ENCODE results near the gene MRPL46.

Gene MRPL46

GRCh38 chr15:88497109-88497765 lies 30.0 kb upstream of the MRPL46 start:
- Histone ChIP-seq H3K27ac (peak overlapping the region; percentile 89), H3K9me3 (ENCODE audit: severe bottlenecking) (no peaks in the 10 kb centered on the region), H3K27me3 (ENCODE audit: insufficient read depth, low read depth, severe bottlenecking) (no peaks in the 10 kb centered on the region), H3K36me3 (no peaks in the 10 kb centered on the region), H3K4me3 (ENCODE audit: low read depth, low read length) (no peak overlapping the region)
- TF ChIP-seq CTCF (IDR thresholded peaks at IDR 0.05; ENCODE audit: low read depth, low read length), result no peak
- no peak for DNase-seq

GRCh38 chr15:88493844-88494243 lies 26.7 kb upstream of the MRPL46 start:
- H3K9me3 ChIP-seq (ENCODE audit: severe bottlenecking), result no peaks in the 10 kb centered on the region
- H3K36me3 ChIP-seq, result no peaks in the 10 kb centered on the region
- no peaks in the 10 kb centered on the region for H3K27me3 ChIP-seq (ENCODE audit: insufficient read depth, low read depth, severe bottlenecking)
- H3K27ac ChIP-seq, result peak overlapping the region; percentile 89
- H3K4me3 ChIP-seq (ENCODE audit: low read depth, low read length), result peak overlapping the region; percentile 3
- DNase-seq, result peak; percentile 96
- TF ChIP-seq CTCF (IDR thresholded peaks at IDR 0.05; ENCODE audit: low read depth, low read length), result no peak

GRCh38 chr15:88491158-88491557 lies 24.0 kb upstream of the MRPL46 start:
- TF ChIP-seq CTCF (IDR thresholded peaks at IDR 0.05; ENCODE audit: low read depth, low read length), result no peak
- Histone ChIP-seq H3K4me3 (ENCODE audit: low read depth, low read length) (no peak overlapping the region), H3K27me3 (ENCODE audit: insufficient read depth, low read depth, severe bottlenecking) (no peaks in the 10 kb centered on the region), H3K36me3 (no peaks in the 10 kb centered on the region), H3K9me3 (ENCODE audit: severe bottlenecking) (no peaks in the 10 kb centered on the region), H3K27ac (peak overlapping the region; percentile 89)
- no peak for DNase-seq

- TF ChIP-seq CTCF (IDR thresholded peaks at IDR 0.05; ENCODE audit: low read depth, low read length), result no peak
- Histone ChIP-seq H3K27me3 (ENCODE audit: insufficient read depth, low read depth, severe bottlenecking) (no peaks in the 10 kb centered on the region), H3K9me3 (ENCODE audit: severe bottlenecking) (no peaks in the 10 kb centered on the region), H3K4me3 (ENCODE audit: low read depth, low read length) (no peak overlapping the region), H3K27ac (no peak overlapping the region), H3K36me3 (no peaks in the 10 kb centered on the region)
- DNase-seq, result no peak
Observed at GRCh38 chr15:88490036-88490435, 22.8 kb upstream of the MRPL46 start.

GRCh38 chr15:88489321-88489720 lies 22.1 kb upstream of the MRPL46 start:
- no peak for DNase-seq
- Histone ChIP-seq H3K36me3 (no peaks in the 10 kb centered on the region), H3K27ac (peak overlapping the region; percentile 6; the same call in 1 of the 2 replicates), H3K27me3 (ENCODE audit: insufficient read depth, low read depth, severe bottlenecking) (no peaks in the 10 kb centered on the region), H3K9me3 (ENCODE audit: severe bottlenecking) (no peaks in the 10 kb centered on the region), H3K4me3 (ENCODE audit: low read depth, low read length) (no peak overlapping the region)
- peak; percentile 53 for TF ChIP-seq CTCF (IDR thresholded peaks at IDR 0.05; ENCODE audit: low read depth, low read length)

Measured in WERI-Rb-1 (cell line).